ENCODE data around the gene CLSTN2. TPM values are rescaled to one million over a fixed set of nuclear protein-coding genes. Genes with fewer than 3 reads are reported as not detected.

Gene CLSTN2
- total and polyA plus RNA-seq, 2 of the 8 experiments (the other 6 are each of a cell fraction or from before 2014, with no cell fraction given): 0.39 to 0.52 TPM

GRCh38 chr3:140470962-140471361 lies 536.0 kb downstream of the CLSTN2 start (continued):
- TF ChIP-seq, protein P1, sequence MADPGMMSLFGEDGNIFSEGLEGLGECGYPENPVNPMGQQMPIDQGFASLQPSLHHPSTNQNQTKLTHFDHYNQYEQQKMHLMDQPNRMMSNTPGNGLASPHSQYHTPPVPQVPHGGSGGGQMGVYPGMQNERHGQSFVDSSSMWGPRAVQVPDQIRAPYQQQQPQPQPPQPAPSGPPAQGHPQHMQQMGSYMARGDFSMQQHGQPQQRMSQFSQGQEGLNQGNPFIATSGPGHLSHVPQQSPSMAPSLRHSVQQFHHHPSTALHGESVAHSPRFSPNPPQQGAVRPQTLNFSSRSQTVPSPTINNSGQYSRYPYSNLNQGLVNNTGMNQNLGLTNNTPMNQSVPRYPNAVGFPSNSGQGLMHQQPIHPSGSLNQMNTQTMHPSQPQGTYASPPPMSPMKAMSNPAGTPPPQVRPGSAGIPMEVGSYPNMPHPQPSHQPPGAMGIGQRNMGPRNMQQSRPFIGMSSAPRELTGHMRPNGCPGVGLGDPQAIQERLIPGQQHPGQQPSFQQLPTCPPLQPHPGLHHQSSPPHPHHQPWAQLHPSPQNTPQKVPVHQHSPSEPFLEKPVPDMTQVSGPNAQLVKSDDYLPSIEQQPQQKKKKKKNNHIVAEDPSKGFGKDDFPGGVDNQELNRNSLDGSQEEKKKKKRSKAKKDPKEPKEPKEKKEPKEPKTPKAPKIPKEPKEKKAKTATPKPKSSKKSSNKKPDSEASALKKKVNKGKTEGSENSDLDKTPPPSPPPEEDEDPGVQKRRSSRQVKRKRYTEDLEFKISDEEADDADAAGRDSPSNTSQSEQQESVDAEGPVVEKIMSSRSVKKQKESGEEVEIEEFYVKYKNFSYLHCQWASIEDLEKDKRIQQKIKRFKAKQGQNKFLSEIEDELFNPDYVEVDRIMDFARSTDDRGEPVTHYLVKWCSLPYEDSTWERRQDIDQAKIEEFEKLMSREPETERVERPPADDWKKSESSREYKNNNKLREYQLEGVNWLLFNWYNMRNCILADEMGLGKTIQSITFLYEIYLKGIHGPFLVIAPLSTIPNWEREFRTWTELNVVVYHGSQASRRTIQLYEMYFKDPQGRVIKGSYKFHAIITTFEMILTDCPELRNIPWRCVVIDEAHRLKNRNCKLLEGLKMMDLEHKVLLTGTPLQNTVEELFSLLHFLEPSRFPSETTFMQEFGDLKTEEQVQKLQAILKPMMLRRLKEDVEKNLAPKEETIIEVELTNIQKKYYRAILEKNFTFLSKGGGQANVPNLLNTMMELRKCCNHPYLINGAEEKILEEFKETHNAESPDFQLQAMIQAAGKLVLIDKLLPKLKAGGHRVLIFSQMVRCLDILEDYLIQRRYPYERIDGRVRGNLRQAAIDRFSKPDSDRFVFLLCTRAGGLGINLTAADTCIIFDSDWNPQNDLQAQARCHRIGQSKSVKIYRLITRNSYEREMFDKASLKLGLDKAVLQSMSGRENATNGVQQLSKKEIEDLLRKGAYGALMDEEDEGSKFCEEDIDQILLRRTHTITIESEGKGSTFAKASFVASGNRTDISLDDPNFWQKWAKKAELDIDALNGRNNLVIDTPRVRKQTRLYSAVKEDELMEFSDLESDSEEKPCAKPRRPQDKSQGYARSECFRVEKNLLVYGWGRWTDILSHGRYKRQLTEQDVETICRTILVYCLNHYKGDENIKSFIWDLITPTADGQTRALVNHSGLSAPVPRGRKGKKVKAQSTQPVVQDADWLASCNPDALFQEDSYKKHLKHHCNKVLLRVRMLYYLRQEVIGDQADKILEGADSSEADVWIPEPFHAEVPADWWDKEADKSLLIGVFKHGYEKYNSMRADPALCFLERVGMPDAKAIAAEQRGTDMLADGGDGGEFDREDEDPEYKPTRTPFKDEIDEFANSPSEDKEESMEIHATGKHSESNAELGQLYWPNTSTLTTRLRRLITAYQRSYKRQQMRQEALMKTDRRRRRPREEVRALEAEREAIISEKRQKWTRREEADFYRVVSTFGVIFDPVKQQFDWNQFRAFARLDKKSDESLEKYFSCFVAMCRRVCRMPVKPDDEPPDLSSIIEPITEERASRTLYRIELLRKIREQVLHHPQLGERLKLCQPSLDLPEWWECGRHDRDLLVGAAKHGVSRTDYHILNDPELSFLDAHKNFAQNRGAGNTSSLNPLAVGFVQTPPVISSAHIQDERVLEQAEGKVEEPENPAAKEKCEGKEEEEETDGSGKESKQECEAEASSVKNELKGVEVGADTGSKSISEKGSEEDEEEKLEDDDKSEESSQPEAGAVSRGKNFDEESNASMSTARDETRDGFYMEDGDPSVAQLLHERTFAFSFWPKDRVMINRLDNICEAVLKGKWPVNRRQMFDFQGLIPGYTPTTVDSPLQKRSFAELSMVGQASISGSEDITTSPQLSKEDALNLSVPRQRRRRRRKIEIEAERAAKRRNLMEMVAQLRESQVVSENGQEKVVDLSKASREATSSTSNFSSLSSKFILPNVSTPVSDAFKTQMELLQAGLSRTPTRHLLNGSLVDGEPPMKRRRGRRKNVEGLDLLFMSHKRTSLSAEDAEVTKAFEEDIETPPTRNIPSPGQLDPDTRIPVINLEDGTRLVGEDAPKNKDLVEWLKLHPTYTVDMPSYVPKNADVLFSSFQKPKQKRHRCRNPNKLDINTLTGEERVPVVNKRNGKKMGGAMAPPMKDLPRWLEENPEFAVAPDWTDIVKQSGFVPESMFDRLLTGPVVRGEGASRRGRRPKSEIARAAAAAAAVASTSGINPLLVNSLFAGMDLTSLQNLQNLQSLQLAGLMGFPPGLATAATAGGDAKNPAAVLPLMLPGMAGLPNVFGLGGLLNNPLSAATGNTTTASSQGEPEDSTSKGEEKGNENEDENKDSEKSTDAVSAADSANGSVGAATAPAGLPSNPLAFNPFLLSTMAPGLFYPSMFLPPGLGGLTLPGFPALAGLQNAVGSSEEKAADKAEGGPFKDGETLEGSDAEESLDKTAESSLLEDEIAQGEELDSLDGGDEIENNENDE (IDR thresholded peaks at IDR 0.05; ENCODE audit: insufficient replicate concordance, low read length): no peak
- TF ChIP-seq EP300 (IDR thresholded peaks at IDR 0.05; ENCODE audit: borderline replicate concordance in 1 of 2, low read depth in 2 of 2, low read length in 2 of 2) (no peak), HDAC6 (IDR thresholded peaks at IDR 0.05; ENCODE audit: low read depth, low read length) (no peak), KDM5A (IDR thresholded peaks at IDR 0.05; ENCODE audit: low read length) (no peak), CEBPB (IDR thresholded peaks at IDR 0.05; ENCODE audit: low read depth, low read length) (no peak), BRCA1 (IDR thresholded peaks at IDR 0.05; ENCODE audit: low read depth, low read length) (no peak), SAP30 (IDR thresholded peaks at IDR 0.05; ENCODE audit: insufficient read depth, insufficient replicate concordance, low read length) (no peak), CBX5 (IDR thresholded peaks at IDR 0.05; ENCODE audit: low read depth, low read length) (no peak), TAF7 (optimal IDR thresholded peaks at IDR 0.05; ENCODE audit: borderline replicate concordance, low read depth, low read length) (no peak), ZNF274 (IDR thresholded peaks at IDR 0.05; ENCODE audit: borderline replicate concordance, extremely low read depth, low read length) (no peak), BCL11A (IDR thresholded peaks at IDR 0.05; ENCODE audit: low read depth in 2 of 2, low read length in 2 of 2) (no peak), ASH2L (IDR thresholded peaks at IDR 0.05; ENCODE audit: low read length) (no peak)

Data from H1 (cell line).